GM19328 (cell line): ENCODE data around the gene NSD1.
"Not testable (repeated sequence)": the region's sequence is repeated elsewhere in the genome, so short reads cannot be mapped to it uniquely, and the experiment has no call there.

Experiments used
- ATAC-seq: cut with Tn5 transposase; IDR thresholded peaks from one replicate; pipeline ENCODE4 v1.9.1; 2021; ENCODE audit warnings: mild to moderate bottlenecking, moderate library complexity; ENCODE audit not compliant: unreplicated experiment

The NSD1 gene

GRCh38 chr5:177225798-177226197, 92.2 kb downstream of the NSD1 start:
- no peak for ATAC-seq

- no peak for ATAC-seq
Measured at GRCh38 chr5:177226860-177227259, 93.3 kb downstream of the NSD1 start.

GRCh38 chr5:177228751-177229150, 95.2 kb downstream of the NSD1 start:
- no peak for ATAC-seq

GRCh38 chr5:177230660-177231059, 97.1 kb downstream of the NSD1 start:
- no peak for ATAC-seq

- no peak for ATAC-seq
Measured at GRCh38 chr5:177231479-177232250, 98.1 kb downstream of the NSD1 start.

GRCh38 chr5:177232358-177232757, 98.8 kb downstream of the NSD1 start:
- no peak for ATAC-seq

- no peak for ATAC-seq
Measured at GRCh38 chr5:177232761-177233160, 99.2 kb downstream of the NSD1 start.

GRCh38 chr5:177233206-177233605, 99.6 kb downstream of the NSD1 start:
- no peak for ATAC-seq

- no peak for ATAC-seq
Measured at GRCh38 chr5:177233802-177234201, 100.2 kb downstream of the NSD1 start.

- ATAC-seq: no peak
Measured at GRCh38 chr5:177234841-177235240, 101.3 kb downstream of the NSD1 start.

- no peak for ATAC-seq
Measured at GRCh38 chr5:177241768-177242167, 108.2 kb downstream of the NSD1 start.

- ATAC-seq: no peak
Measured at GRCh38 chr5:177242304-177242703, 108.7 kb downstream of the NSD1 start.

- no peak for ATAC-seq
Measured at GRCh38 chr5:177249761-177250537, 116.4 kb downstream of the NSD1 start.

GRCh38 chr5:177253252-177253651, 119.7 kb downstream of the NSD1 start:
- ATAC-seq: no peak

GRCh38 chr5:177256296-177256695, 122.7 kb downstream of the NSD1 start:
- no peak for ATAC-seq

GRCh38 chr5:177258711-177259110, 125.1 kb downstream of the NSD1 start:
- not testable (repeated sequence) for ATAC-seq

- ATAC-seq: no peak
Measured at GRCh38 chr5:177260961-177261360, 127.4 kb downstream of the NSD1 start.

GRCh38 chr5:177261510-177261909, 127.9 kb downstream of the NSD1 start:
- ATAC-seq: no peak

- ATAC-seq: no peak
Measured at GRCh38 chr5:177264178-177264577, 130.6 kb downstream of the NSD1 start.

GRCh38 chr5:177265395-177265794, 131.8 kb downstream of the NSD1 start:
- ATAC-seq: no peak

- no peak for ATAC-seq
Measured at GRCh38 chr5:177269232-177269895, 135.8 kb downstream of the NSD1 start.

- ATAC-seq: no peak
Measured at GRCh38 chr5:177269976-177270375, 136.4 kb downstream of the NSD1 start.
